PFSK-1 (cell line): ENCODE measurements around the gene SATL1.

Experiments
- FOXP2 ChIP-seq: optimal IDR thresholded peaks from 2 replicates; pipeline ENCODE3; 2011; ENCODE audit warnings: borderline replicate concordance, control low read depth, inconsistent platforms; ENCODE audit not compliant: insufficient read depth; ENCODE audit errors: extremely low read length, extremely low read depth
- POLR2AphosphoS5 ChIP-seq: IDR thresholded peaks from 2 replicates; pipeline ENCODE4 v1.6.1; 2012; ENCODE audit warnings: low read depth, mild to moderate bottlenecking, control low read depth, low read length, moderate library complexity
- SIN3A ChIP-seq: IDR thresholded peaks from 2 replicates; pipeline ENCODE4 v1.6.1; 2012; ENCODE audit warnings: mild to moderate bottlenecking, low read length, moderate library complexity, borderline replicate concordance; ENCODE audit not compliant: insufficient read depth
- TAF1 ChIP-seq: IDR thresholded peaks from 2 replicates; pipeline ENCODE4 v1.6.1; 2012; ENCODE audit warnings: low read length, control low read depth, borderline replicate concordance; ENCODE audit not compliant: insufficient read depth
- TF ChIP-seq, protein P1 (sequence below), 2 experiments: IDR thresholded peaks; 2 replicates each; pipeline versions ENCODE4 v1.6.1 to v1.8.0; 2011 to 2012; ENCODE audit warnings: low read depth in 2 of 2, low read length in 2 of 2, control low read depth in 1 of 2, inconsistent platforms in 1 of 2, mild to moderate bottlenecking in 1 of 2, moderate library complexity in 1 of 2; ENCODE audit not compliant: insufficient read depth in 1 of 2

The SATL1 gene

DNA sequence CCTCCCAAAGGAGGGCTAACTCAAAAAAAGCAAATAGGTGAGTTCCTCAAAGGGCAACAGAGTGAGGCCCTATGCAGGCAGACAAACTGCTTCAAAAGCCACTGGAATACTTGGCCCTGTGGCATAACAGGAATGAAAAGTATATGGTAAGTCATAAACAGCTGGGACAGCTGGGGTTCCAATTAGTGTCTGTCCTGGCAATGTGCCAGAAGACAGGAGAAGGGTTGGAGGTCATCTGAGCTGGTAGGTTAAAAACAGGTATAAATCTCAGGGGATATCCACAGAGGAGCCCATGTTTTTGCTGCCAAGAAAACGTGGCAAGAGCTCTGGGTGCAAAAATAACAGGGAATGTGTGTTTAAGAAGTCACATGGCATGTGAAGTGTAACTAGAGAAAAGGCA lies 128.3 kb downstream of the SATL1 start:
- no peak for TF ChIP-seq TAF1
- no peak for TF ChIP-seq POLR2AphosphoS5
- TF ChIP-seq FOXP2 = no peak
- TF ChIP-seq, protein P1, sequence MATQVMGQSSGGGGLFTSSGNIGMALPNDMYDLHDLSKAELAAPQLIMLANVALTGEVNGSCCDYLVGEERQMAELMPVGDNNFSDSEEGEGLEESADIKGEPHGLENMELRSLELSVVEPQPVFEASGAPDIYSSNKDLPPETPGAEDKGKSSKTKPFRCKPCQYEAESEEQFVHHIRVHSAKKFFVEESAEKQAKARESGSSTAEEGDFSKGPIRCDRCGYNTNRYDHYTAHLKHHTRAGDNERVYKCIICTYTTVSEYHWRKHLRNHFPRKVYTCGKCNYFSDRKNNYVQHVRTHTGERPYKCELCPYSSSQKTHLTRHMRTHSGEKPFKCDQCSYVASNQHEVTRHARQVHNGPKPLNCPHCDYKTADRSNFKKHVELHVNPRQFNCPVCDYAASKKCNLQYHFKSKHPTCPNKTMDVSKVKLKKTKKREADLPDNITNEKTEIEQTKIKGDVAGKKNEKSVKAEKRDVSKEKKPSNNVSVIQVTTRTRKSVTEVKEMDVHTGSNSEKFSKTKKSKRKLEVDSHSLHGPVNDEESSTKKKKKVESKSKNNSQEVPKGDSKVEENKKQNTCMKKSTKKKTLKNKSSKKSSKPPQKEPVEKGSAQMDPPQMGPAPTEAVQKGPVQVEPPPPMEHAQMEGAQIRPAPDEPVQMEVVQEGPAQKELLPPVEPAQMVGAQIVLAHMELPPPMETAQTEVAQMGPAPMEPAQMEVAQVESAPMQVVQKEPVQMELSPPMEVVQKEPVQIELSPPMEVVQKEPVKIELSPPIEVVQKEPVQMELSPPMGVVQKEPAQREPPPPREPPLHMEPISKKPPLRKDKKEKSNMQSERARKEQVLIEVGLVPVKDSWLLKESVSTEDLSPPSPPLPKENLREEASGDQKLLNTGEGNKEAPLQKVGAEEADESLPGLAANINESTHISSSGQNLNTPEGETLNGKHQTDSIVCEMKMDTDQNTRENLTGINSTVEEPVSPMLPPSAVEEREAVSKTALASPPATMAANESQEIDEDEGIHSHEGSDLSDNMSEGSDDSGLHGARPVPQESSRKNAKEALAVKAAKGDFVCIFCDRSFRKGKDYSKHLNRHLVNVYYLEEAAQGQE (IDR thresholded peaks at IDR 0.05; ENCODE audit: insufficient read depth in 1 of 2, low read depth in 2 of 2, low read length in 2 of 2) = no peak
- TF ChIP-seq SIN3A = no peak

DNA sequence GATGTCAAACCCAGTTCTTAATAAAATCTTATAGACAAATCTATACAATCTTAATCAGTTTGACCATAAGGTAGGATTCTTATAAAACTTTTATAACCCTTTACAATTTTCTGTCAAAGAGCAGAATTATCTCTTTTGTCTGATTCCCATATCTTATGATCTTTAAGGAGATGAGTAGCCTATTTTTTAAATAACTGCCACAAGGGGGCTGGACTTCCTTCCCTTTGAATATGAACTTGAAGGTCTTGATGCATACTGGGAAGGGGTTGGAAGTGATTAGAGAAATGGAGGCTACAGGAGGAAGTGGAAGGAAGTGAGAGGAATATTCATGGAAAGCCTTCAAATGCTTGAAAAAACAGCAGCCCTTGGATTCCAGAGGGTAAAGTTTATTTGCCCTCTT lies 128.8 kb downstream of the SATL1 start:
- TF ChIP-seq FOXP2 (no peak), POLR2AphosphoS5 (no peak), TAF1 (no peak), SIN3A (no peak)
- TF ChIP-seq, protein P1 (IDR thresholded peaks at IDR 0.05; ENCODE audit: insufficient read depth in 1 of 2, low read depth in 2 of 2, low read length in 2 of 2) = no peak

DNA sequence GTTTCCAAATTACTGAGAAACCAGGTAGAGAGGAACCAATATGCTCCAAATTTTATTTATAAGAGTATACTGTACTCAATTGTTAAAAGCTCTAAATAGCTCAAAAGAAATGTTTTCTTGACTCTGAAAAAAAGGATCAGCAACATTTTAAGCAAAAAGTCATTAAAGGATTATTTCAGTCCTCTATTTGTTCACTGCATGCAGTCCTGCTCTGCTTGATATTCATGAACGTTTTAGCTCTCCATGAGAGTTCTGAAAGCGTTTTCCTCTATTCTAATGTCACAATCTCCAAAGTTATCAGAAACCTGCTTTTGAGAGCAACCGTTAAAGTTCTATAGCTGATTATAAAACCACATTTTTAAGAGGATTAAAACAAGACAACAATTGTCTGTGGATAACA lies 129.4 kb downstream of the SATL1 start:
- TF ChIP-seq, protein P1 (IDR thresholded peaks at IDR 0.05; ENCODE audit: insufficient read depth in 1 of 2, low read depth in 2 of 2, low read length in 2 of 2) = no peak
- TF ChIP-seq SIN3A = no peak
- no peak for TF ChIP-seq TAF1
- no peak for TF ChIP-seq FOXP2
- TF ChIP-seq POLR2AphosphoS5 = no peak

GRCh38 chrX:85113746-85114145 lies 129.8 kb downstream of the SATL1 start:
- no peak for TF ChIP-seq TAF1
- TF ChIP-seq POLR2AphosphoS5 = no peak
- TF ChIP-seq, protein P1 (IDR thresholded peaks at IDR 0.05; ENCODE audit: insufficient read depth in 1 of 2, low read depth in 2 of 2, low read length in 2 of 2) = no peak

DNA sequence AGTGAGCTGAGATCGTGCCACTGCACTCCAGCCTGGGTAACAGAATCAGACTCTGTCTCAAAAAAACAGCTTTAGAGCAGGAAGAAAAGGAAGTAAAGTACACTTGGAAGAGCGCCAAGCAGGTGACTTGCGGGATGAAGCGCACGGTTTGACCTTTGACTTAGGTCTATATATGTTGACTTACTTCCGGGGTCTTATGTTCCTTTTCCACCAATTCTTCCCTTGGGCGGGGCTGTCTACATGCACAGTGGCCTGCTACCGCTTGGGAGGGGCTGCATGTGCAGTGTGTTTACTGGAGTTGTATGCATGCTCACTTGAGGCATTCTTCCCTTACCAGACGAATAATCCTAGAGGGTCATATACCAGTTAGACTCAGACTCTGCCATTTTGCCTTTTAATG lies 131.3 kb downstream of the SATL1 start:
- no peak for TF ChIP-seq FOXP2
- TF ChIP-seq, protein P1 (IDR thresholded peaks at IDR 0.05; ENCODE audit: insufficient read depth in 1 of 2, low read depth in 2 of 2, low read length in 2 of 2) = no peak
- TF ChIP-seq POLR2AphosphoS5 = no peak
- no peak for TF ChIP-seq TAF1
- TF ChIP-seq SIN3A = no peak
